WTC11 (cell line): ENCODE measurements around the gene CDK11B. TPM values are rescaled to one million over a fixed set of nuclear protein-coding genes. Genes with fewer than 3 reads are reported as not detected.

Source experiments
- ATAC-seq: fragments of 200-7000 bp; cut with Tn5 transposase; 2 replicates; pipeline ENCODE4 v1.10.0; 2021; ENCODE audit warnings: mild to moderate bottlenecking, moderate library complexity
- CTCF ChIA-PET: fragments of 300-600 bp; sonication (Branson Sonifier 250); formaldehyde crosslinking; loops from one replicate; lab custom pipeline; 2021; ENCODE audit warnings: antibody characterized with exemption; lab: Charles Lee
- POLR2A ChIA-PET: fragments of 350-600 bp; sonication (Branson Sonifier 250); formaldehyde crosslinking; loops from one replicate; lab custom pipeline; 2021; ENCODE audit warnings: antibody characterized with exemption; lab: Charles Lee
- DNase-seq: peaks from one replicate; pipeline ENCODE4 v3.0.0; 2021; ENCODE audit warnings: low spot score
- H3K27ac Mint-ChIP-seq: 2 replicates; pipeline ENCODE4 v1.8.0; 2021; ENCODE audit warnings: mixed read lengths
- H3K27me3 Mint-ChIP-seq: 2 replicates; pipeline ENCODE4 v1.8.0; 2021; ENCODE audit warnings: low read depth, mild to moderate bottlenecking, moderate library complexity, mixed read lengths
- H3K36me3 Mint-ChIP-seq: 2 replicates; pipeline ENCODE4 v1.8.0; 2021; ENCODE audit warnings: mixed read lengths
- H3K4me1 Mint-ChIP-seq: 2 replicates; pipeline ENCODE4 v1.8.0; 2022; ENCODE audit warnings: mixed read lengths
- H3K4me3 Mint-ChIP-seq: 2 replicates; pipeline ENCODE4 v1.8.0; 2021; ENCODE audit warnings: mild to moderate bottlenecking, moderate library complexity, mixed read lengths
- H3K9me3 Mint-ChIP-seq: 2 replicates; pipeline ENCODE4 v1.8.0; 2021; ENCODE audit warnings: mixed read lengths
- ESRRA ChIP-seq: sonication (generic); formaldehyde crosslinking; IDR thresholded peaks from 2 replicates; pipeline ENCODE4 v1.8.1; 2022; ENCODE audit warnings: mild to moderate bottlenecking, missing genetic modification reagents, borderline replicate concordance
- NR1H2 ChIP-seq: sonication (generic); formaldehyde crosslinking; IDR thresholded peaks from 2 replicates; pipeline ENCODE4 v1.9.0; 2021; ENCODE audit warnings: mild to moderate bottlenecking, moderate library complexity, missing genetic modification reagents
- ZNF416 ChIP-seq: fragments of 250-450 bp; sonication (Bioruptor Pico); IDR thresholded peaks from 2 replicates; pipeline ENCODE4 v1.9.0; 2021; ENCODE audit warnings: mild to moderate bottlenecking, inconsistent platforms
- total RNA-seq: library from RNA; stranded (reverse); gene quantifications from 3 replicates; pipeline ENCODE4 v1.2.3, GENCODE V29; 2021

The CDK11B gene
- total RNA-seq, 1 experiment from 2014 or later: 41.2 TPM

- no peak for TF ChIP-seq NR1H2 (CRISPR knock-in tag)
- TF ChIP-seq ZNF416 (CRISPR knock-in tag): no peak
- no peak for TF ChIP-seq ESRRA (CRISPR knock-in tag)
- ChIA-PET CTCF (no interaction called here), POLR2A (no interaction called here)
- no peaks in the 10 kb centered on the region for H3K4me1 Mint-ChIP-seq
- no peak overlapping the region for H3K27ac Mint-ChIP-seq
- DNase-seq: no peak
- no peak; the same call in 1 of the 2 replicates for ATAC-seq
- H3K27me3 Mint-ChIP-seq: peaks cover 6% of the 10 kb centered on the region; the same call in 1 of the 2 replicates
- H3K36me3 Mint-ChIP-seq: no peaks in the 10 kb centered on the region
- H3K4me3 Mint-ChIP-seq: no peak overlapping the region
- H3K9me3 Mint-ChIP-seq: no peaks in the 10 kb centered on the region
These were observed 67.4 kb downstream of the CDK11B start for GRCh38 chr1:1591452-1591851.

Other genes with a start within 250 kb of the CDK11B start
- 1.6 to 2.8 TPM (median 1.9 TPM) in 3 replicates for gene ANKRD65, start 237.7 kb downstream of the CDK11B start, total RNA-seq
- gene VWA1, start 223.3 kb downstream of the CDK11B start, total RNA-seq: 28.3 to 35.5 TPM (median 28.3 TPM) in 3 replicates
- 0.60 to 0.94 TPM (median 0.61 TPM) in 3 replicates for gene ATAD3C, start 209.3 kb downstream of the CDK11B start, total RNA-seq
- gene ATAD3B, start 187.2 kb downstream of the CDK11B start, total RNA-seq: 47.9 to 63.6 TPM (median 48.5 TPM) in 3 replicates
- 56.1 to 71.2 TPM (median 58.7 TPM) in 3 replicates for gene ATAD3A, start 146.8 kb downstream of the CDK11B start, total RNA-seq
- gene TMEM240, start 118.4 kb downstream of the CDK11B start, total RNA-seq: 6.6 to 8.8 TPM (median 8.0 TPM) in 3 replicates
- gene SSU72, start 84.1 kb downstream of the CDK11B start, total RNA-seq: 150 to 158 TPM (median 150 TPM) in 3 replicates
- gene FNDC10, start 58.9 kb downstream of the CDK11B start, total RNA-seq: 30.4 to 37.5 TPM (median 34.9 TPM) in 3 replicates
- 90.6 to 120 TPM (median 113 TPM) in 3 replicates for gene MIB2, start 43.5 kb downstream of the CDK11B start, total RNA-seq
- 20.0 to 28.1 TPM (median 27.1 TPM) in 3 replicates for gene MMP23B, start 26.8 kb downstream of the CDK11B start, total RNA-seq
- 51.3 to 51.6 TPM (median 51.6 TPM) in 3 replicates for gene SLC35E2B, start 33.8 kb upstream of the CDK11B start, total RNA-seq
- gene CDK11A, start 65.4 kb upstream of the CDK11B start, total RNA-seq: 47.8 to 54.7 TPM (median 52.0 TPM) in 3 replicates
- 106 to 124 TPM (median 119 TPM) in 3 replicates for gene NADK, start 119.5 kb upstream of the CDK11B start, total RNA-seq
- gene GNB1, start 232.1 kb upstream of the CDK11B start, total RNA-seq: 339 to 383 TPM (median 360 TPM) in 3 replicates